ENCODE measurements around the gene OR10V1. TPM values are rescaled to one million over a fixed set of nuclear protein-coding genes. Genes with fewer than 3 reads are reported as not detected.

The OR10V1 gene
- total and polyA plus RNA-seq, 2 donors (not counting 1 experiment from before 2014, with no cell fraction given), result not detected

DNA sequence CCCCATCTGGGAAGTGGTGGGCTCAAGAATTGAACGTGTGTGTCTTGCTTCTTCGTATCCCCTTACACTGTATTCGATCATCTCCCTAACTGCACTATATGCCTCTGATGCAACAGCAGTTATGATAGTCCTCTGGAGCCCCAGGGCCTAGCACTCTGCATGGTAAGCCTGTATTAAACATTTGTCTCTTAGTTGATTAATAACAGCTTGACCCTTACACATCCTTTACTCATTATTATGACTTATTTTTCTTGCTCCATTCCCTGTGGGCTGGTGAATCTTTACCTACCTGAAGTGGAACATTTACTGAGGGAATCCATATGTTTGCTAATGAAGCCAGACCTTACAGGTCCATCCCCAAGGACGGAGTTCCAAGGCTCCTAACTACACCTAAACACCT is 47.1 kb upstream of the OR10V1 start:
- H3K27ac Mint-ChIP-seq, result no peak overlapping the region

DNA sequence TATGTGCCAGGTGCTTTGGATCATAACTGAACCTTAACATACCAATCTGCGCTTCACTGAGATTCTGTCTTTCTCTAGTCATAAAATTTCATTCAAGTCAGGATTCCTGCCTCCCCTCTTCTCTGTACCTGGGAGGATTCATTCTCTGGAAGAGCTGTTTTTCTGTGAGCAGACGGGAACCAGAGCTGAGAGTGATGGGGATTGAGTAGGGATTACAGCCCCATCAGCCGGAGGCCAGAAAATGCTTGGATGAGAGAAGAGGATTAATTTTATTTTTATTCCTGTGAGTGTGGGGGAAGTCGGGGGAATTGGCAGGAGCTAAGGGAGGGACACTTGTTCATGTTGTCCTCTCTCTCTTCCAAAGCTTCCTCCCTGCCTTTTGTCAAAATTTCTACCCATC is 46.3 kb upstream of the OR10V1 start:
- H3K27ac ChIP-seq (ENCODE audit: low read length in 2 of 2), result no peak overlapping the region
- Mint-ChIP-seq H3K27me3 (no peaks in the 10 kb centered on the region), H3K9me3 (ENCODE audit: insufficient read depth) (no peaks in the 10 kb centered on the region), H3K4me1 (peaks cover 18% of the 10 kb centered on the region), H3K27ac (no peak overlapping the region), H3K4me3 (no peak overlapping the region)
- TF ChIP-seq EZH2 (IDR thresholded peaks at IDR 0.05; ENCODE audit: borderline replicate concordance, insufficient read depth, low read depth, low read length, poor library complexity, severe bottlenecking), result no peak
- TF ChIP-seq, protein P1, sequence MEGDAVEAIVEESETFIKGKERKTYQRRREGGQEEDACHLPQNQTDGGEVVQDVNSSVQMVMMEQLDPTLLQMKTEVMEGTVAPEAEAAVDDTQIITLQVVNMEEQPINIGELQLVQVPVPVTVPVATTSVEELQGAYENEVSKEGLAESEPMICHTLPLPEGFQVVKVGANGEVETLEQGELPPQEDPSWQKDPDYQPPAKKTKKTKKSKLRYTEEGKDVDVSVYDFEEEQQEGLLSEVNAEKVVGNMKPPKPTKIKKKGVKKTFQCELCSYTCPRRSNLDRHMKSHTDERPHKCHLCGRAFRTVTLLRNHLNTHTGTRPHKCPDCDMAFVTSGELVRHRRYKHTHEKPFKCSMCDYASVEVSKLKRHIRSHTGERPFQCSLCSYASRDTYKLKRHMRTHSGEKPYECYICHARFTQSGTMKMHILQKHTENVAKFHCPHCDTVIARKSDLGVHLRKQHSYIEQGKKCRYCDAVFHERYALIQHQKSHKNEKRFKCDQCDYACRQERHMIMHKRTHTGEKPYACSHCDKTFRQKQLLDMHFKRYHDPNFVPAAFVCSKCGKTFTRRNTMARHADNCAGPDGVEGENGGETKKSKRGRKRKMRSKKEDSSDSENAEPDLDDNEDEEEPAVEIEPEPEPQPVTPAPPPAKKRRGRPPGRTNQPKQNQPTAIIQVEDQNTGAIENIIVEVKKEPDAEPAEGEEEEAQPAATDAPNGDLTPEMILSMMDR (IDR thresholded peaks at IDR 0.05), result no peak
- no peak overlapping the region for H3K4me2 ChIP-seq (replicated peaks; ENCODE audit: low read depth, low read length, poor library complexity, severe bottlenecking)
- no peaks in the 10 kb centered on the region for H3K27me3 ChIP-seq (replicated peaks in 1 of 4; ENCODE audit: control extremely low read depth in 1 of 4, control insufficient read depth in 3 of 4, insufficient read depth in 4 of 4, low read length in 3 of 4)
- POLR2A ChIA-PET, result no interaction called here
- ATAC-seq (ENCODE audit: low read depth) (no peak), DNase-seq (no peak)
- H3K36me3 ChIP-seq (replicated peaks in 1 of 2; ENCODE audit: control extremely low read depth in 1 of 2, control insufficient read depth in 1 of 2, extremely low read depth in 1 of 2, insufficient read depth in 2 of 2, low read length in 1 of 2), result no peaks in the 10 kb centered on the region
- H4K20me1 ChIP-seq (ENCODE audit: control insufficient read depth, insufficient read depth, low read length, poor library complexity, severe bottlenecking), result peaks cover 10% of the 10 kb centered on the region
- CTCF ChIA-PET, result interaction anchor here (0.7 to 1.4 kb wide), 2 partner anchors 42 to 410 kb away, joined by 3 to 8 read pairs; no protein-coding TSS in a partner anchor
- H2AFZ ChIP-seq (ENCODE audit: insufficient read depth, low read depth, low read length, poor library complexity, severe bottlenecking), result no peak overlapping the region
- no peak overlapping the region for H3K9ac ChIP-seq (ENCODE audit: low read length)
- intact Hi-C loops (cut with micrococcal nuclease), result loop anchor here (10.0 kb wide), 1 partner anchor 205 kb away; no protein-coding TSS in a partner anchor
- no peak overlapping the region for H3K4me3 ChIP-seq (ENCODE audit: control extremely low read depth in 1 of 5, extremely low read depth in 1 of 5, insufficient read depth in 1 of 5, low read depth in 2 of 5, low read length in 4 of 5)
- H3K9me3 ChIP-seq (ENCODE audit: control extremely low read depth in 1 of 3, control insufficient read depth in 2 of 3, insufficient read depth in 1 of 3, low read length in 2 of 3), result no peaks in the 10 kb centered on the region
- H3K4me1 ChIP-seq (ENCODE audit: control insufficient read depth in 2 of 2, insufficient read depth in 2 of 2, low read length in 2 of 2), result peaks cover 14 to 19% of the 10 kb centered on the region in 2 donors
- H3K79me2 ChIP-seq (ENCODE audit: control insufficient read depth, insufficient read depth, low read length), result peaks cover 6% of the 10 kb centered on the region
- WGBS (ENCODE audit: insufficient coverage), result no CpG with 5 or more reads among the region's 4 CpGs

More for the DNA sequence above, 47.1 kb upstream of the OR10V1 start:
- ChIA-PET CTCF (interaction anchor here (1.3 to 1.6 kb wide), 2 partner anchors 41 to 43 kb away, joined by 4 to 5 read pairs; no protein-coding TSS in a partner anchor), POLR2A (no interaction called here)
- DNase-seq, result no peak
- Histone ChIP-seq H2AFZ (ENCODE audit: insufficient read depth, low read depth, low read length, poor library complexity, severe bottlenecking) (no peak overlapping the region), H3K36me3 (replicated peaks in 1 of 2; ENCODE audit: control extremely low read depth in 1 of 2, control insufficient read depth in 1 of 2, extremely low read depth in 1 of 2, insufficient read depth in 2 of 2, low read length in 1 of 2) (no peaks in the 10 kb centered on the region), H3K9me3 (ENCODE audit: control extremely low read depth in 1 of 3, control insufficient read depth in 2 of 3, insufficient read depth in 1 of 3, low read length in 2 of 3) (no peaks in the 10 kb centered on the region), H3K27me3 (replicated peaks in 1 of 4; ENCODE audit: control extremely low read depth in 1 of 4, control insufficient read depth in 3 of 4, insufficient read depth in 4 of 4, low read length in 3 of 4) (no peaks in the 10 kb centered on the region), H3K9ac (ENCODE audit: low read length) (no peak overlapping the region), H3K79me2 (ENCODE audit: control insufficient read depth, insufficient read depth, low read length) (peaks cover 6% of the 10 kb centered on the region), H3K4me2 (replicated peaks; ENCODE audit: low read depth, low read length, poor library complexity, severe bottlenecking) (no peak overlapping the region), H3K27ac (ENCODE audit: low read length in 2 of 2) (no peak overlapping the region), H4K20me1 (ENCODE audit: control insufficient read depth, insufficient read depth, low read length, poor library complexity, severe bottlenecking) (peaks cover 10% of the 10 kb centered on the region), H3K4me1 (ENCODE audit: control insufficient read depth in 2 of 2, insufficient read depth in 2 of 2, low read length in 2 of 2) (peaks cover 11 to 15% of the 10 kb centered on the region in 2 donors), H3K4me3 (ENCODE audit: control extremely low read depth in 1 of 5, extremely low read depth in 1 of 5, insufficient read depth in 1 of 5, low read depth in 2 of 5, low read length in 4 of 5) (no peak overlapping the region)
- Mint-ChIP-seq H3K4me3 (no peak overlapping the region), H3K9me3 (ENCODE audit: insufficient read depth) (no peaks in the 10 kb centered on the region), H3K4me1 (peaks cover 22% of the 10 kb centered on the region), H3K27me3 (no peaks in the 10 kb centered on the region)
- 100% methylated on average over 3 of the region's 4 CpGs for WGBS (ENCODE audit: insufficient coverage)
- no peak for ATAC-seq (ENCODE audit: low read depth)
- TF ChIP-seq, protein P1 (IDR thresholded peaks at IDR 0.05), result no peak
- no peak for TF ChIP-seq EZH2 (IDR thresholded peaks at IDR 0.05; ENCODE audit: borderline replicate concordance, insufficient read depth, low read depth, low read length, poor library complexity, severe bottlenecking)
- intact Hi-C loops (cut with micrococcal nuclease), result no loop called here
